Activated effector memory CD4-positive, alpha-beta T cell treated with Interleukin-2 at 50 U/mL for 16 hours (primary cell): ENCODE data around the gene CBL.
"Not testable (repeated sequence)": the region's sequence is repeated elsewhere in the genome, so short reads cannot be mapped to it uniquely, and the experiment has no call there.

Source experiments
- DNase-seq: peaks from one replicate; pipeline ENCODE4 v3.0.0-alpha.2; 2020

CBL gene

DNA sequence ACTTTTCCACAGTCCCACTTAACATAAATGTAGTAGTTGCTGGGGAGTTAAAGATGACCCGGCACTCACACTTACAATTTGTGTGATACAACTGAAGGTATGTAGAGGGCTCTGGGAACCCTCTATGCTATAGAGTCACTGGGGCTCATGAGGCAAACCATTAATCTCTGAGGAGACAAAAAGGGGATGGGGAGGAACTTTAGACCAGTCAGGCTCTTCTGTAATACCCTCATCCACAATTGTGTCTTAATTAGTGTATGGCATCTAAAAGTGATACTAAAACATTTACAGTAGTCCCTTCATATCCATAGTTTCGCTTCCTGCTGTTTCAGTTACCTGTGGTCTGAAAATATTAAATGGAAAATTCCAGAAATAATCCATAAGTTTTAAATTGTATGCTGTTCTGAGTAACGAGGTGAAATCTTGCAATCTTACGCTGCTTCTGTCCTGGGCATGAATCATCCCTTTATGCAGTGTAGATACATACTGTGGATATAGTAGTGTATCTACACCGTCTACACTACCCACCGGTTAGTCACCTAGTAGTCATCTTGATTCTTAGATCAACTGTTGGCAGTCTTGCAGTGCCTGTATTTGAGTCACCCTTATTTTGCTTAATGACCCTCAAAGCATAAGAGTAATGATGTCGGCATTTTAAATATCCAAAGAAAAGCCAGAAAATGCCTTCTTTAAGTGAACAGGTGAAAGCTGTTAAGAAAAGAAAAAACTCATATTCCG lies 12.2 kb downstream of the CBL start:
- DNase-seq, result no peak

- DNase-seq, result no peak
Measured at GRCh38 chr11:119222308-119222707, 16.2 kb downstream of the CBL start.

- DNase-seq, result no peak
Measured at GRCh38 chr11:119222891-119223290, 16.8 kb downstream of the CBL start.

- DNase-seq, result no peak
Measured at GRCh38 chr11:119223856-119224255, 17.7 kb downstream of the CBL start.

GRCh38 chr11:119228535-119229287 lies 22.6 kb downstream of the CBL start:
- DNase-seq, result not testable (repeated sequence)

- no peak for DNase-seq
Measured at GRCh38 chr11:119229288-119229672, 23.1 kb downstream of the CBL start.

GRCh38 chr11:119229741-119230140 lies 23.6 kb downstream of the CBL start:
- DNase-seq, result no peak

DNA sequence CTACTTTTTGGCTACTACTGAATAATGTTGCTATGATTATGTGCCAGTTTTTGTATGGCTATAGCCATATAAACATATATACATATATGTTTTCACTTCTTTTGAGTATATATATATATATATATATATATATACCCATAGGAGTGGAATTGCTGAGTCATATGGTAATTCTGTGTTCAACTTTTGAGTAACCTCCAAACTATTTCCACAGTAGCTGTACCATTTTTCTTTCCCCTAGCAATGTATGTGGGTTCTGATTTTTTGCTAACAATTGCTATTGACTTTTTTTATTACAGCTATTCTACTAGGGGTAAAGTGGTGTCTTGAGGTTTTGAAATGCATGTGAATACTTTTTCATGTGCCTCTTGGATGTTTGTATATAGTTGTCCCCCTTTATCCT lies 30.4 kb downstream of the CBL start:
- DNase-seq, result no peak

GRCh38 chr11:119236891-119237290 lies 30.8 kb downstream of the CBL start:
- no peak for DNase-seq

GRCh38 chr11:119237515-119237914 lies 31.4 kb downstream of the CBL start:
- no peak for DNase-seq

GRCh38 chr11:119248750-119249670 lies 42.9 kb downstream of the CBL start:
- no peak for DNase-seq

- DNase-seq, result no peak
Measured at GRCh38 chr11:119249671-119250010, 43.5 kb downstream of the CBL start.

DNA sequence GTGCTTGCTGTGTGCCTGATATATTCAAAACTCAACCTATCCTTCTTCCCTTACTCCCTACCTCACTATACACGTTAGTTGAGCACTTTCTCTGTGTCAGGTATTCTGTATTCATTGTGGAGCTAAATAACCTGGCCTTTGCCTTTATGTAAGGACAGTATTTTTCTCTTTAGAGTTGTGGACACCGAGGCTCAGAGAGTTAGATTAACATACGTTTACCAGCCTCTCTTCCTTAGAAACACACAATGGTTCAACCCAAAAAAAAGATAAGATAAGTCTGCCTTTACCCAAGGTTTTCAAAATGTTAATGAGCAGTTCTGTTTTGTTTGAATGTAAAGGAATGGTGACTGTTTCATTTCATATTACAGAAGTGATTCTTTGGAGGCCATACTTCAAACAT lies 45.0 kb downstream of the CBL start:
- no peak for DNase-seq

DNA sequence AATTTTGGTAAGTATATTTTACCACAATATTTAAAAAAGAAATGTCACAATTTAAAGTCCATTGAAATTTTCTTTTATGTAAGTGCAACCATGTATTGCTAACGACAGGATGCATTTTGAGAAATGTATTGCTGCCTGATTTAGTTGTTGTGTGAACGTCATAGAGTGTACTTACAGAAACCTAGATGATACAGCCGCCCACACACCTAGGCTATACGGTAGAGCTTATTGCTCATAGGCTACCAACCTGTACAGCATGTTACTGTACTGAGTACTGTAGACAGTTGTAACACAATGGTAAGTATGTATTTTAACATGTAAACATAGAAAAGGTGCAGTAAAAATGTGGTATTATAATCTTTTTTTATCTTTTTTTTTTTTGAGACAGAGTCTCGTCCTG lies 48.1 kb downstream of the CBL start:
- no peak for DNase-seq

DNA sequence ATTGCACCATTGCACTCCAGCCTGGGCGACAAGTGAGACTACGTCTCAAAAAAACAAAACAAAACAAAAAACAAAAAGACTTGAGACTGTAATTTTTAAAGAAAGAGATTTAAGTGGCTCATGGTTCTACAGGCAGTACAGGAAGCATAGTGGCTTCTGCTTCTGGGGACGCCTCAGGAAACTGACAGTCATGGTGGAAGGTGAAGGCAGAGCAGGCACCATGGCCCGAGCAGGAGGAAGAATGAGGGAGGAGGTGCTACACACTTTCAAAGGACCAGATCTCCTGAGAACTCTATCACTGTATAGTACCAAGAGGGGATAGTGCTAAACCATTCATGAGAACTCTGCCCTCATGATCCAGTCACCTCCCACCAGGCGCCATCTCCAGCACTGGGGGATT lies 52.0 kb downstream of the CBL start:
- peak; percentile 5 for DNase-seq

- DNase-seq, result no peak
Measured at GRCh38 chr11:119258983-119259382, 52.8 kb downstream of the CBL start.

- no peak for DNase-seq
Measured at GRCh38 chr11:119262668-119263351, 56.7 kb downstream of the CBL start.

DNA sequence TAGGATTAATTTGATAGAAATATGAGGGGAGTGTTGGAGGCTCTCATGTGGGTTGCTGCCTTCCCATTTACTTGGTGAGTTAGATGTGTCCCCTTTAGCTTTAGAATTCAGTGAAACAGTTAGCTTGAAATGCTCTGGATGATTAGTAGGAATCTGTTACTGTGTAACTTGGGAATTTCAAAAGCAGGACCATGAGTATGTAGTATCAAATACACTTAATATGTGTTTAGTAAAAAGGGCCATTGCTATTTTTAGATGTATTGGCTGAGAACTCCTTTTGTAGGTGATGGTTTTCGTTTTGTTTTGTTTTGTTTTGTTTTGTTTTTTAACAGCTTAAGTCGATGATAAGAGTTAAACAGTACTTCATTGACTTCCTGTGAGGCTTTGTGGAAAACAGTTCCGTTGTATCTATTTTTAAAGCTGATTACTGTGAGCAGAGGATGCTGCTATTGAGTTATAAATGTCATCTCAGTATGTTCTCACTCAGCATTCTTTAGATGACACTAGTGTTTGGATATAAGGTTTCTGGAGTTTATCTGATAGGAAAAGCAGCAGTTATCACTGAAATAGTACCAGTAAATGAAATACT lies 57.3 kb downstream of the CBL start:
- DNase-seq, result no peak

- no peak for DNase-seq
Measured at GRCh38 chr11:119266063-119266462, 59.9 kb downstream of the CBL start.

- no peak for DNase-seq
Measured at GRCh38 chr11:119266517-119267255, 60.5 kb downstream of the CBL start.

DNA sequence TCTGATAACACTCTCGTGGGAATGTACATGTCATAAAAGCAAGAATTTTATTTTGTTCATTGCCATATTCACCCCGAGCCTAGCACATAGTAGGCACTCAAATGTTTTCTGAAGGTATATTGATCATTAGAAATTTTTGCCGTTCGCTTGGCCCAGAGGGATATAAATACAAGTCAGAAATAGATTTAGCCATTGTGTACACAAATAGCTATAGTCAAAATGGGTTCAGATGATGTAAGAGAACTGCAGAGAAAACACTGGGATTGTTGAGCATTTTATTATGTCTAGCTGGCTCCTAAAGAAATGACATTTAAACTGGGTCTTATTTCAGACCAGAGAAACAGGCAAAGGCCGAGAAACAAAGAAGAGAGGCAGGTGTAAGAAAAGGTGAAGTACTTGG lies 61.5 kb downstream of the CBL start:
- no peak for DNase-seq

- no peak for DNase-seq
Measured at GRCh38 chr11:119273721-119274120, 67.6 kb downstream of the CBL start.
